ENCODE results near the gene BTN3A1. TPM values are rescaled to one million over a fixed set of nuclear protein-coding genes. Genes with fewer than 3 reads are reported as not detected.
"Not testable (repeated sequence)": the region's sequence is repeated elsewhere in the genome, so short reads cannot be mapped to it uniquely, and the experiment has no call there.

Gene BTN3A1
- total RNA-seq, 8 experiments from 2014 or later = 3.3 to 40.3 (median 15.4) TPM

GRCh38 chr6:26365633-26365995, 36.5 kb upstream of the BTN3A1 start:
- in situ Hi-C loops (cut with MboI; ENCODE audit: low pct_unique_long_range_greater_than_20kb in 2 of 9, low sequenced_read_pairs in 9 of 9, unreplicated experiment in 9 of 9) = no loop called here
- peaks cover 4% of the 10 kb centered on the region in 2 donors for H3K4me1 ChIP-seq (replicated peaks in 1 of 2)
- 0 to 57% (median 8%) methylated on average over 1 of the region's 1 CpG; no CpG with 5 or more reads in 5 of the 10 experiments for WGBS, 10 experiments
- no peak overlapping the region for H3K27ac ChIP-seq
- peak overlapping the region; percentile 38 to 82 (median 50) for H3K4me3 ChIP-seq
- no peak for ATAC-seq (replicated peaks in 6 of 8)

GRCh38 chr6:26366504-26366903, 35.6 kb upstream of the BTN3A1 start:
- Histone ChIP-seq H3K4me3 (no peak overlapping the region), H3K4me1 (replicated peaks in 1 of 2) (peaks cover 4% of the 10 kb centered on the region in 2 donors), H3K27ac (no peak overlapping the region)
- in situ Hi-C loops (cut with MboI; ENCODE audit: low pct_unique_long_range_greater_than_20kb in 2 of 9, low sequenced_read_pairs in 9 of 9, unreplicated experiment in 9 of 9) = no loop called here
- ATAC-seq (replicated peaks in 6 of 8) = peak in 1 of 8 experiments; percentile 10
- WGBS, 10 experiments = 38 to 100% (median 80%) methylated on average over 1 of the region's 1 CpG; no CpG with 5 or more reads in 1 of the 10 experiments

- in situ Hi-C loops (cut with MboI; ENCODE audit: low pct_unique_long_range_greater_than_20kb in 2 of 9, low sequenced_read_pairs in 9 of 9, unreplicated experiment in 9 of 9) = no loop called here
- ATAC-seq (replicated peaks in 6 of 8) = no peak
- Histone ChIP-seq H3K4me1 (replicated peaks in 1 of 2) (peaks cover 4% of the 10 kb centered on the region in 2 donors), H3K27ac (no peak overlapping the region), H3K4me3 (no peak overlapping the region)
- WGBS, 10 experiments = 67 to 100% (median 100%) methylated on average over 1 to 3 of the region's 3 CpGs; no CpG with 5 or more reads in 3 of the 10 experiments
Measured at GRCh38 chr6:26367114-26367513, 35.0 kb upstream of the BTN3A1 start.

- WGBS, 10 experiments = 60 to 95% (median 80%) methylated on average over 1 to 3 of the region's 4 CpGs; no CpG with 5 or more reads in 1 of the 10 experiments
- H3K27ac ChIP-seq; in situ Hi-C loops (cut with MboI; ENCODE audit: low pct_unique_long_range_greater_than_20kb in 2 of 9, low sequenced_read_pairs in 9 of 9, unreplicated experiment in 9 of 9); H3K4me1 ChIP-seq (replicated peaks in 1 of 2); H3K4me3 ChIP-seq; ATAC-seq (replicated peaks in 6 of 8): not testable (repeated sequence)
Measured at GRCh38 chr6:26371813-26372212, 30.3 kb upstream of the BTN3A1 start.

- Histone ChIP-seq H3K4me3 (no peak overlapping the region), H3K4me1 (replicated peaks in 1 of 2) (no peaks in the 10 kb centered on the region), H3K27ac (no peak overlapping the region)
- 80 to 100% (median 88%) methylated on average over 1 to 12 of the region's 12 CpGs for WGBS, 10 experiments
- in situ Hi-C loops (cut with MboI; ENCODE audit: low pct_unique_long_range_greater_than_20kb in 2 of 9, low sequenced_read_pairs in 9 of 9, unreplicated experiment in 9 of 9) = no loop called here
- no peak for ATAC-seq (replicated peaks in 6 of 8)
Measured at GRCh38 chr6:26372308-26373144, 29.5 kb upstream of the BTN3A1 start.

GRCh38 chr6:26375270-26375669, 26.8 kb upstream of the BTN3A1 start:
- Histone ChIP-seq H3K4me1 (replicated peaks in 1 of 2) (no peaks in the 10 kb centered on the region), H3K4me3 (no peak overlapping the region), H3K27ac (no peak overlapping the region)
- 51 to 100% (median 71%) methylated on average over 2 of the region's 3 CpGs; no CpG with 5 or more reads in 6 of the 10 experiments for WGBS, 10 experiments
- ATAC-seq (replicated peaks in 6 of 8) = no peak
- in situ Hi-C loops (cut with MboI; ENCODE audit: low pct_unique_long_range_greater_than_20kb in 2 of 9, low sequenced_read_pairs in 9 of 9, unreplicated experiment in 9 of 9) = no loop called here

GRCh38 chr6:26377719-26378118, 24.4 kb upstream of the BTN3A1 start:
- no peak overlapping the region for H3K27ac ChIP-seq
- in situ Hi-C loops (cut with MboI; ENCODE audit: low pct_unique_long_range_greater_than_20kb in 2 of 9, low sequenced_read_pairs in 9 of 9, unreplicated experiment in 9 of 9) = no loop called here
- H3K4me1 ChIP-seq (replicated peaks in 1 of 2) = no peaks in the 10 kb centered on the region
- no peak overlapping the region for H3K4me3 ChIP-seq
- 29 to 64% (median 60%) methylated on average over 1 to 3 of the region's 3 CpGs; no CpG with 5 or more reads in 5 of the 10 experiments for WGBS, 10 experiments
- ATAC-seq (replicated peaks in 6 of 8) = peak in 2 of 8 experiments; percentile 37 to 57

GRCh38 chr6:26378143-26378542, 23.9 kb upstream of the BTN3A1 start:
- in situ Hi-C loops (cut with MboI; ENCODE audit: low pct_unique_long_range_greater_than_20kb in 2 of 9, low sequenced_read_pairs in 9 of 9, unreplicated experiment in 9 of 9); H3K4me3 ChIP-seq; H3K27ac ChIP-seq; H3K4me1 ChIP-seq (replicated peaks in 1 of 2); ATAC-seq (replicated peaks in 6 of 8): not testable (repeated sequence)

- H3K4me1 ChIP-seq (replicated peaks in 1 of 2) = peaks cover 0 to 2% of the 10 kb centered on the region in 2 donors
- in situ Hi-C loops (cut with MboI; ENCODE audit: low pct_unique_long_range_greater_than_20kb in 2 of 9, low sequenced_read_pairs in 9 of 9, unreplicated experiment in 9 of 9) = no loop called here
- no peak overlapping the region for H3K27ac ChIP-seq
- WGBS, 10 experiments = 0 to 100% (median 88%) methylated on average over 1 to 2 of the region's 3 CpGs; no CpG with 5 or more reads in 3 of the 10 experiments
- H3K4me3 ChIP-seq = no peak overlapping the region
- ATAC-seq (replicated peaks in 6 of 8) = no peak
Measured at GRCh38 chr6:26379292-26379691, 22.8 kb upstream of the BTN3A1 start.

GRCh38 chr6:26379740-26380139, 22.3 kb upstream of the BTN3A1 start:
- no peak overlapping the region for H3K4me3 ChIP-seq
- in situ Hi-C loops (cut with MboI; ENCODE audit: low pct_unique_long_range_greater_than_20kb in 2 of 9, low sequenced_read_pairs in 9 of 9, unreplicated experiment in 9 of 9) = no loop called here

GRCh38 chr6:26380256-26380655, 21.8 kb upstream of the BTN3A1 start:
- in situ Hi-C loops (cut with MboI; ENCODE audit: low pct_unique_long_range_greater_than_20kb in 2 of 9, low sequenced_read_pairs in 9 of 9, unreplicated experiment in 9 of 9) = no loop called here
- WGBS, 10 experiments = 19 to 100% (median 78%) methylated on average over 1 to 3 of the region's 3 CpGs; no CpG with 5 or more reads in 2 of the 10 experiments
- ATAC-seq (replicated peaks in 6 of 8) = peak in 1 of 8 experiments; percentile 4
- Histone ChIP-seq H3K4me3 (no peak overlapping the region), H3K4me1 (replicated peaks in 1 of 2) (peaks cover 0 to 2% of the 10 kb centered on the region in 2 donors), H3K27ac (no peak overlapping the region)

More at GRCh38 chr6:26379740-26380139, 22.3 kb upstream of the BTN3A1 start:
- Histone ChIP-seq H3K4me1 (replicated peaks in 1 of 2) (peaks cover 0 to 2% of the 10 kb centered on the region in 2 donors), H3K27ac (no peak overlapping the region)
- no peak for ATAC-seq (replicated peaks in 6 of 8)

- in situ Hi-C loops (cut with MboI; ENCODE audit: low pct_unique_long_range_greater_than_20kb in 2 of 9, low sequenced_read_pairs in 9 of 9, unreplicated experiment in 9 of 9) = no loop called here
- WGBS, 10 experiments = 67 to 100% (median 91%) methylated on average over 1 to 4 of the region's 6 CpGs; no CpG with 5 or more reads in 3 of the 10 experiments
- ATAC-seq (replicated peaks in 6 of 8) = no peak
- no peak overlapping the region for H3K27ac ChIP-seq
- peaks cover 0 to 2% of the 10 kb centered on the region in 2 donors for H3K4me1 ChIP-seq (replicated peaks in 1 of 2)
- no peak overlapping the region for H3K4me3 ChIP-seq
Measured at GRCh38 chr6:26382121-26382520, 20.0 kb upstream of the BTN3A1 start.

GRCh38 chr6:26383624-26384417, 18.3 kb upstream of the BTN3A1 start:
- WGBS, 10 experiments = 0 to 83% (median 10%) methylated on average over 1 to 3 of the region's 7 CpGs; no CpG with 5 or more reads in 3 of the 10 experiments
- in situ Hi-C loops (cut with MboI; ENCODE audit: low pct_unique_long_range_greater_than_20kb in 2 of 9, low sequenced_read_pairs in 9 of 9, unreplicated experiment in 9 of 9) = no loop called here
- peaks cover 0 to 2% of the 10 kb centered on the region in 2 donors for H3K4me1 ChIP-seq (replicated peaks in 1 of 2)
- ATAC-seq (replicated peaks in 6 of 8) = peak; percentile 34 to 66 (median 43)
- no peak overlapping the region for H3K27ac ChIP-seq
- H3K4me3 ChIP-seq = peak overlapping the region; percentile 46 to 74 (median 55)

Data from motor neuron (in vitro differentiated cells).